GM21447 (cell line): ENCODE results near the gene H6PD.

Source experiments
- ATAC-seq: cut with Tn5 transposase; IDR thresholded peaks from one replicate; pipeline ENCODE4 v1.9.1; 2021; ENCODE audit not compliant: unreplicated experiment

The H6PD gene

GRCh38 chr1:9273177-9273576, 38.6 kb downstream of the H6PD start:
- no peak for ATAC-seq

GRCh38 chr1:9275161-9275560, 40.6 kb downstream of the H6PD start:
- no peak for ATAC-seq

GRCh38 chr1:9275567-9276034, 41.0 kb downstream of the H6PD start:
- ATAC-seq: no peak

- ATAC-seq: no peak
Observed at GRCh38 chr1:9278116-9278515, 43.5 kb downstream of the H6PD start.

GRCh38 chr1:9278585-9279153, 44.1 kb downstream of the H6PD start:
- no peak for ATAC-seq

- ATAC-seq: no peak
Observed at GRCh38 chr1:9279172-9279840, 44.7 kb downstream of the H6PD start.

GRCh38 chr1:9280015-9280860, 45.7 kb downstream of the H6PD start:
- ATAC-seq: no peak

- no peak for ATAC-seq
Observed at GRCh38 chr1:9281071-9281827, 46.7 kb downstream of the H6PD start.

GRCh38 chr1:9281908-9282695, 47.5 kb downstream of the H6PD start:
- no peak for ATAC-seq

- no peak for ATAC-seq
Observed at GRCh38 chr1:9282696-9282955, 48.1 kb downstream of the H6PD start.

GRCh38 chr1:9284061-9284460, 49.5 kb downstream of the H6PD start:
- no peak for ATAC-seq

- ATAC-seq: no peak
Observed at GRCh38 chr1:9286556-9286955, 52.0 kb downstream of the H6PD start.

GRCh38 chr1:9289090-9289534, 54.5 kb downstream of the H6PD start:
- no peak for ATAC-seq

GRCh38 chr1:9289711-9290485, 55.3 kb downstream of the H6PD start:
- ATAC-seq: no peak

- no peak for ATAC-seq
Observed at GRCh38 chr1:9291914-9292360, 57.4 kb downstream of the H6PD start.

- ATAC-seq: no peak
Observed at GRCh38 chr1:9292361-9293240, 58.0 kb downstream of the H6PD start, which contains the start of gene SPSB1. TSS of gene SPSB1 (plus strand) at chr1:9292894. CDS start at chr1:9355892, 62,998 bp downstream.

- no peak for ATAC-seq
Observed at GRCh38 chr1:9293241-9293532, 58.6 kb downstream of the H6PD start.

- ATAC-seq: no peak
Observed at GRCh38 chr1:9293533-9294404, 59.2 kb downstream of the H6PD start.
